Stimulated activated CD4-positive, alpha-beta T cell treated with anti-CD3 and anti-CD28 coated beads, Interleukin-15, amount 100 ng/mL, for 24 hours (primary cell): Measurements from ENCODE around the gene IQSEC2.

Experiments
- DNase-seq: peaks from one replicate; pipeline ENCODE4 v3.0.0-alpha.2; 2020

The IQSEC2 gene

DNA sequence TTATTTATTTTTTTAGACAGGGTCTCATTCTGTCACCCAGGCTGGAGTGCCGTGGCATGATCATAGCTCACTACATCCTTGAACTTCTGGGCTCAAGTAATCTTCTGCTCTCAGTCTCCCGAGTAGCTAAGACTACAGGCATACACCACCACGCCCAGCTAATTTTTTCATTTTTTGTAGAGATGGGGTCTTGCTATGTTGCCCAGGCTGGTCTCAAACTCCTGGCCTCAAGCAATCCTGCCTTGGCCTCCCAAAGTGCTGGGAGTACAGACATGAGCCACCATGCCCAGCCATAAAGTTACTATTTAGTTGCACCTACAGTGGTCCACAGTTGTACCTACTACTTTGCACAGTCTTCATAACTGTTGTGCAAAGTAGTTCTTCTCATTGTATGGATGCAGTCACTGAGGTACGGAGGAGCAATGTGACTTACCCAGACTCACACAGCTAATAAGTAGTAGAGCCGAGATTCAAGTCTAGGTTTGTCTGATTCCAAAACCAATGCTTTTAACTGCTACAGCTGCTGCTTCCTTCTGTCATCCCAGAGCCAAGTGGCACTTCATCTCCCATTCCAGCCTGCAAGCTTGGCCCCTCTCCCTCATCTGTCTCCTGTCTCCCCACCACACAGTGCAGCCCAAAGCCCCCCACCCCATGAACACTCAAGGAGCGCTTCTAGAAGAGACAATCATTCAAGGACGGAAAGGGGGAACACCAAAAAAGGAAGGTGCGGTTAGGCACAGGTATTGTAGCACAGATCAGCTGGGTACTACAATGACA lies 24.0 kb upstream of the IQSEC2 start:
- DNase-seq = no peak

DNA sequence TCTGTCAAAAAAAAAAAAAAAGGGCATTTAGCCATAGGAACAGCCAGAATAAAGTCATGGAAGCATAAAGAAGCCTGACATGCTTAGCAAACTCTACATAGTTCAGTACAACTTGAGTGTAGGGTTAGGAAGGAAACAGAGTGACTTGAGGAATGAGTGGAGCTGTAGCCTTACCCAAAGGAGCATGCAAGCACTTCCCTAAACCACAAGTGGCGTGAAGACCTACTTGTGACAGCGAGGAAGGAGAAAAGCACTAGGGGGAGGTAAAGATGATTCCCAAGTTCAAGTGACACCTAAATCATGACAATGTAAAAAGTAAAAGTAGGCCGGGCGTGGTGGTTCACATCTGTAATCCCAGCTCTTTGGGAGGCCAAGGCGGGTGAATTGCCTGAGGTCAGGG lies 21.8 kb upstream of the IQSEC2 start:
- no peak for DNase-seq

DNA sequence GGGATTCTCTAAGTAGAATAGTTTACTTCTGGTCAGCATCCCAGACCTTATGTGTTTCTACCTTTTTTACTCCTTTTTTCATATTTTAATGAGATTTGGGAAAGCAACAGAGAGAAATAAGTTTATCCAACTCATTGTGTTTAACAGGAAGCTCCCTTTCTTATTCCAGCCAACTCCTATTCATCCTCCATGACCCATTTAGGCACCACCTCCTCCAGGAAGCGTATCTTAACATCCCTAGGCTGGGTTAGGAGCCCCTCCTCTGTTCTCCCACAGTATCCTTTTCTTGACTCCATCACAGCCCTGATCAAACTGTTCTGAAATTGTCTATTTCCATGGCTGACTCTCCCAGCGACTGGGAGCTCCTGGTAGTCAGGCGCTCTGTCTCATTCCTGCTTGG lies 18.8 kb upstream of the IQSEC2 start:
- no peak for DNase-seq

DNA sequence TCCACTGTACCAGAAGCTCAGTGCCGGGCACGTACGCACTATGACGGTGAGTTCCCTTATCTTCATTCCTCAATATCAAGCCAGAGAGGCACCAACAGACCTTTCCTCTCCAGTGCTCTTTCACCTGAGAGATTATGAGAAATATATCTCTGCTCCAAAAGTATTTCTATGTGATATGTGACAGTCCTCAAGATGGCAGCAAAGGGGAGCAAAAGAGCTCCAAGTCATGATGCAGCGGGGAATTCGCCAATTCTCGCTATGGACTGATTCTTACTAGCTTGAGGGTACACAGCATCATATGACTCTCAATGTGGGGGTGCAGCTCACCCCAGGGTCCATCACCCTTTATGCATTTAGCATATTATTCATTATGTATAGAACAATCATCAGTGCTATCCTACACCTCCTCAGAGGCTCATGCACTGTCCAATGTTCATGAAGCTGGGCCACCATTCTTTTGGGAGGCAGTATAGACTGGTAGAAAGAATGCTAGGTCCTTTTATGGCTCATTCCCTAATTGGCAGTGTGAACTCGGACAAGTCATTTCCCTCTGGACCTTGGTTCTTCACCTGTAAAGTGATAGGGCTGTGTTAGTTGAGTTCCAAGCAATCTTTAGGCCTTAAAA lies 12.8 kb upstream of the IQSEC2 start:
- no peak for DNase-seq

DNA sequence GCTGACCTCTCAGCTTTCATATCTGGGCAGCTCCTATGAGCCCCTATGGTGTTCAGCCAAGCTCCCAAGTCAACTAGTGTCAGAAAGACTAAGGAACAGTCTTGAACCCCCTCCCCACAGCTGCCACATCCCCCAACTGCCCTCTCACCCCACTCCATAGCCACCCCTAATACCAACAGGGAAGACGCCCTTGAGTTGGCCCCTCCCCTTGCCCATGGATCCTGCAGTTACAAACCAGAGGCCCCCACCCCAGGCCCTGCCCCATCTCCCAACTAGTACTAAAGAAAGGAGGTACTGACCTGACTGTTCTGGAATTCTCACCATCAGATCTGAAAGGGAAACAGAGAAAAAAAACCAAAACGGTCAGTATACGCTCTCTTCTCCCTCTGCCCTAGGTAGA lies 10.2 kb upstream of the IQSEC2 start:
- DNase-seq = no peak

DNA sequence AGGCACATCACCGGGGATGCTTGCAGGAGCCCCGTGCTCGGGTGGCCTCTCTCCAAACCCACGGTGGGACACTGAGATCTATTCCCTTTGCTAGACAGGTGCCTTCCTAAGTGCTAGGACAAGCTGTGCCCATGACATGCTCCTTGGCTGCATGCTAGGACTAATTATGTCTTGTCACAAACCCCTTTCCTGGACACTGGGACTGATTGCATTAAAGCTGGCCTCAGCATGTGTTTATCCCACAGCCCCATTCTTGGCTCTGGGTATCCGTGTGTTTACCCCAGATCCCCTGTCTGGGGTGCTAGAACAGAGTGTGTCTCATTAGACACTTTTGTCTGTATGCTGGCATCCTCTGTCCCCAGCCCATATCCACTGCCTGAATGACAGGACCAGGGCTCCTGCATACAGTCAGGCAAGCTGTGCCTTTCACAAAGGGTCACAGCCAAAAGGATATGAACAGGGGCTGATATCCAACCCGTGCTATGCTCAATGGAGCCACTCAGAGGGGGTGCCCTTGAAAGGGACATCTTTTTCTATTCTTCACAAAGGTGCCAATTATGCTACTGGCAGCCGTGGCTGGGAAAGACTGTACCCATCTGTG lies 9.2 kb upstream of the IQSEC2 start:
- no peak for DNase-seq

DNA sequence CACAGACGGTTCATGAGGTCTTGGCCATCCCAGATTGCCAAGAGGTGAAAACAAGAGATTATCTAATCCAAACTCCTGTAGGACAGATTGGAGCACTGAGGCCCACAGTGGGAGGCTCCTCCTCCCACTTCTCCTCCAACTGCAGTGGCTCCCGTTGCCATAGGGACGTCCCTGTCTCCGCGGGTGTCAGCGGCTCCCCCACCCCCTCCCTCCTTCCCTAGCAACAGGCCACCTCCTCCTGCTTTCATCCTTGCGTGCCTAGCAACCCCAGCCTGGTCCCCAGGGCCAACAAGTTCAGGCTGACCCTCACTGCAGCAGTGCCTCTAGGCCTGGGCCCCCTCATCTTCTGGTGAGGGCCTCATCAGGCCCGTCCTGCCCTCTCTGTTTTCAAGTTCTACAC lies 6.8 kb upstream of the IQSEC2 start:
- DNase-seq = peak; percentile 26

DNA sequence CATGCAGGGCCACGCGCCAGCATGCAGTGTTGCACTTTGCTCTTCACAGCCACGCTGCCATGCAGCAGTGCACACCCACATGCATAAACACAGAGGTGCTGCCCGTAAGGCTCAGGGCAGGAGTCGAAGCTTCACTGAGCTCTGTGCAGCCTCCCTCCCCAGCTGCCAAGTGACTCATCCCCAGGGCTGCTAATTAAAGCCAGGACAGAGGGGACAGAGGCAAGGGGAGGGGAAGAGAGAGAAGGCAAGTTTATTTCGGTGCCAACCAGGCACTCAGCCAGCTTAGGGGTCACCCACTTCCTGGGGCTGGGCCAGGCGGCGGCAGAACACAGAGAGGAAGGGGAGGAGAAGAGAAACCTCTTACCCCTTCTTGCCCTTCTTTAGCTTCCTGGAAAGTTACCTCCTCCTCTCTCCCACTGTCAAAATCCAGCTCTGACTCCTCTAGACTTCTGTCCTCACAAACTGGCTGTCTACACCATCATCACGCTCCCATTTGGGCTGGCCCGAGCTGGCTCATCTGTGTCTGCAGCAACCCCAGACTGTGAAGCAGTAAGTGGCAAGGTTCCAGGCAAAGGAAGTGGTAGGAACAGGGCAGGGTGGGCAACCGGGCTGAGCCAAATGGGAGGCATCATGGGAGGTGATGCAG lies 6.2 kb upstream of the IQSEC2 start:
- DNase-seq = peak; percentile 25

DNA sequence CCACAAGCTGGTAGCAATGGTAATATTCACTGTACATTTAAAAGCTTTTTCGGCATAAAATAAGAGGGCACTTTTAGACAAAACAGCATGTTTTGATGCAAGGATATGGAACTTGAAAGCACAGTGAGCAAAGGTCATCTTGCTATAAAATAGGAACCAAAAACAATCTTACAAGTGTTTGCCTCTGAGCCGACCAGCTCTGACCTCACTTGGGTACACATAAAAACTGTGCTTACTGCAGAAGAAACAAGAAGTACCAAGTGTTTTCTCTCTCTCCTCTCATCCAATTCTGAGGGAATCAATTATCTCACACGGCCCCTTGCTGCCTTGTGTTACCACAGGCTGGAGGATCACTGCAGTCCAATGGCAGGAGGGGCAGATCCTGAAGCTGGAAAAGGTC lies 4.8 kb upstream of the IQSEC2 start:
- no peak for DNase-seq

DNA sequence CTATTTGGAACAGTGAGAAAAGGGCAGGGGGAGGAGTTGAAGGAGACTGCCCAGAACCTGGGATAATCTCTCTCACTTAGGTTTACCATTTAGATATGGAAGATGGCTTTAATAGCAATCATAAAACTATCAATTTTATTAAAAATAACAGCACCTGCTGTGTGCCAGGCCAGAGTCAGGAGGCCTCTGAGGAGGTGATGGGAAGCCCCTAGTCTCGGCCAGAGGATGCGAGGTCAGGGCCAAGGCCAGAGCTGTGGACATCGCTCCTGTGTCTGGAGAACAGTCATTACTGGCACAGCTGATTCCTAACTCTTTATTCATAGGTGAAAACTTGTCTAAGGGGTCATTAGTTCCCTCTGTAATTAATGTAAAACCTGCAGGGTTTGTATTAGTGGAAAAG lies 4.2 kb upstream of the IQSEC2 start:
- DNase-seq = no peak

DNA sequence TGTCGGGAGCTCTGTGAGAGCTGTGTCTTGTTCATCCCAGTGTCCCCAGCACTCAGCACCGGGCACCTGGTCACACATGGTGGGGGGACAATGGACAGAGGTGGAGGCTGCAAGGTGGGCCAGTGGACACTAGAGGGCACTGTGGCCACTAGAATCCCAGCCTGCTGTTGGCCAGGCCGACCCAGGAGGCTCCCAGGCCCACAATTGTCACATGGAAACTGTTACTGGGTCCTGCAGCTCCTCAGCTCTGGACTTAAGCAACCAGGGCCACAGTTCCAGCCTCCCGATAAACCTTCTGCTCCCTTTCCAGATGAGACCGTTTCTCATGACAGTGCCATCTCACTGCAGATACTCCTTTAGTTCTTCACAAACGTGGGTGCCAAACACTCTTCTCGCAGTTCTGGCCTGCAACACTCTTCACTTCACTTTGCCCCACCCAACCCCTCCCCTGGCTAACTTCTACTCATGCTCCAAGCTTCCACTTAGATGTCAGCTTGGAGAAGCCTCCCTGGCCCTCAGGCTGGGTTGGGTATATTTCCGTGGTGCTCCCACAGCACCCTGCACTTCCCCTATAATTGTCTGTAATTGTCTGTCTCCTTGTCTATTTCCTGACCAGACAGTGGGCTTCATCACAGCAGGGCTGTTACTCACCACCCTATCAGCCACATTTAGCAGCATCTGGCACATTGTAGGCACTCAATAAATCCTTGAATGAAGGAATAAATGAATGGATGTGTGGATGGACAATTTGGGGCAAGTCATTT lies 3.5 kb upstream of the IQSEC2 start:
- DNase-seq = peak; percentile 61

DNA sequence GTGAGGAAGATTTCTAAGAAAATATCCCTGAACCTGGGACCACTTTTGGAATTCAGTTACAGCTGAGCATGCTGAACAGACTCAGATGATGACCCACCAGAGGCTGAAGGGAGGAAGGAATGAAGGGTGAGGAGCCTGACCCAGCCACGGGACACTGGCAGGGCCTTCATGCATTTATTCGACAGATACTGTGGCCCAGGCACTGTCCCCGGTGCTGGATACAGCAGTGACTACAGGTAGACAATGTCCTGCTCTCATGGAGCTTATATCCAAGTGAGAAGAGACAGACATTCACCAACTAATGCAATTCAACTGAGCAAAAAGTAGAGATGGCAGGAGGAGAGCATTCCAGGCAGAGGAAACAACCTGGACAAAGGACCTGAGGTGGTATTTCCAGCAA lies 2.2 kb upstream of the IQSEC2 start:
- no peak for DNase-seq

DNA sequence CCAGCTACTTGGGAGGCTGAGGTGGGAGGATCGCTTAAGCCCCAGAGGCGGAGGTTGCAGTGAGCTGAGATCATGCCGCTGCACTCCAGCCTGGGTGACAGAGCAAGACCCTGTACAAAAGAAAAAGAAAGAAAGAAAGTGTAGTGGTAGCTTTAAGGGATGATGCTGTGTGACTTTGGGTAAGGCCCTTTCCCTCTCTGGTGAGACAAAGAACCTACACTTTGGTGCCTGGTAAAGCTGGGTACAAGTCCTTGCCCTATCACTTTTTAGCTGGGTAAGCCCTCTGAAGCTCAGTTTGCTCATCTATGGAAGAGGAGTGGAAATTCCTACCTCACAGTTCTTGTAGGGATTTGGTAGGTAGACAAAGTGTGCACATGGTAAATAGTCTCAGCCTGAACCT lies 1.7 kb upstream of the IQSEC2 start:
- DNase-seq = no peak

DNA sequence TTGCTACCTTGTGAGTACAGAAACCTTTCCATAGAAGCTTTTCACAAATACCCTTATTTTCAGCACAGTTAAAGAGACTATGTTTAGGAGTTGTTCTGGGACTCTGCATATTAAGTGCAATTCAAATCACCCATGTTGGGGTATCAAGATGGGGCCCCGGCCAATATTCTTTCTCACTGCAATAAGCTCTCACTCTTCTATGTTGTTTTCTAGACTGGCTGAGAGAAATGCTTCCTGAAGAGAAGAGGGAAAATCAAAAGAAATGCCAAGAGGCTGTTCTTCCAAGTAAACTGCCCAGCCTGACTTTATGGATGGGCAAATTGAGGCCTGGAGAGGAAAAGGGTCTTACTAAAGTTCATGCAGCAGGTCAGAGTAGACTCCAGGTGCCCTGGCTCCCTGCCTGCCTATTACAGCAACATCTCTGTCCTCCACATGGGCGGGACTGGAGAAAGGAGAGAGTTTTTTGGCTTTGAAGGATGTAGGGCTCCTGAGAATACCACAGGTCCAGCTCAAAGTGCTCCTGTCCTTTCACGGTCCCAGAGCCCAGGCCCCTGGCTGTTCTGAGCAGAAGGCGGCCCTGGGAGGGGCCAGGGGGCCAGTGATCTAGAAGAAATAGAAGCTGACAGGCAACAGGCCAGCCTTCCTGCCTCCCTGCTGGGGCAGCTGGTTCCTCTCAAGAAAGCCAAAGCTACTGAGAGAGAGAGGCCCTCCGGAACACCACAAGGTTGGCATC lies 745 bp upstream of the IQSEC2 start:
- DNase-seq = no peak

DNA sequence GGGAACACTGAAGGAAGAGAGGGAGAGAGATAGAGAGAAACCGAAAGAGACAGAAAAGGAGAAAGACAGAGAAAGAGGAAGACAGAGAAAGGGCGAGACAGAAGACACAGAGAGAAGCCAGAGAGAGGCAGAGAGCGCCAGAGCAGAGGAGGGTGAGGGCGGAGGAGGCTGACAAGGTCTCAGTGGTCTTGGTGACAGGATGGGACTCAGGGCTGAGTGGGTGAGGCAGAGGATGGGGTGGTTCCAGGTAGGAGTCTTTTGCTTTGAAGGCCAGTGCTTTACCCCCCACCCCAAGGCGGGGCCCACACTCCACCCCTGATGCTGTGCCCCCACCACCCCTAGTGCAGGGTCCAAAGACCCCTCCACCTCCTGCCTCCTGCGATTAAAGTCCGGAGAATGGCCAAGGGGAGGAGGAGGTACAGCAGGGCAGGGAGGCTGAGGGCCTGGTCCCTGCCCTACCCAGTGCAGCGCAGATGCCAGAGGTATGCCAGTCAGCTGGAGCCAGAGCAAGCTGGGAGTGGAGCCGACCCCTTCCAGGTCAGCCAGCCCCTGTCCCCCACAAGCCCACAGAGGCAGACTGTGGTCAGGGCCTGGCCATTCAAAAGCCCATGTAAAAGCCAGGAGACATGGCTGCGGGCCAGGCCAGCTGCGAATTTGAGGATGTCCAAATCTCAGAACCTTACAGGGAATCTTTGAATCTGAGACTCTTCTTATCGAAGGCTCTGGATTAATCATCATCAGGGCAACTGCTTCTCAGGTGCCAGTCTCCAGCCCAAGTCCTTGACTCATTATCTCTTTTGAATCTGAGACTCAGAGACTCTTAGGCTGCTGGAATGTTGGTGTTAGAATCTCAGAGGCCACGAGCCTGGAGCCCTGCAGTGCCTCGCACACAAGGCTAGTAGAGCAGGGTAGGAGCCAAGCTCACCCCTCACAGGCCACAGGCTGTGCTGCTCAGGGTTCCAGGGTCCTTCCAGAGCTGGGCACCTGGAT lies 758 bp downstream of the IQSEC2 start:
- no peak for DNase-seq

DNA sequence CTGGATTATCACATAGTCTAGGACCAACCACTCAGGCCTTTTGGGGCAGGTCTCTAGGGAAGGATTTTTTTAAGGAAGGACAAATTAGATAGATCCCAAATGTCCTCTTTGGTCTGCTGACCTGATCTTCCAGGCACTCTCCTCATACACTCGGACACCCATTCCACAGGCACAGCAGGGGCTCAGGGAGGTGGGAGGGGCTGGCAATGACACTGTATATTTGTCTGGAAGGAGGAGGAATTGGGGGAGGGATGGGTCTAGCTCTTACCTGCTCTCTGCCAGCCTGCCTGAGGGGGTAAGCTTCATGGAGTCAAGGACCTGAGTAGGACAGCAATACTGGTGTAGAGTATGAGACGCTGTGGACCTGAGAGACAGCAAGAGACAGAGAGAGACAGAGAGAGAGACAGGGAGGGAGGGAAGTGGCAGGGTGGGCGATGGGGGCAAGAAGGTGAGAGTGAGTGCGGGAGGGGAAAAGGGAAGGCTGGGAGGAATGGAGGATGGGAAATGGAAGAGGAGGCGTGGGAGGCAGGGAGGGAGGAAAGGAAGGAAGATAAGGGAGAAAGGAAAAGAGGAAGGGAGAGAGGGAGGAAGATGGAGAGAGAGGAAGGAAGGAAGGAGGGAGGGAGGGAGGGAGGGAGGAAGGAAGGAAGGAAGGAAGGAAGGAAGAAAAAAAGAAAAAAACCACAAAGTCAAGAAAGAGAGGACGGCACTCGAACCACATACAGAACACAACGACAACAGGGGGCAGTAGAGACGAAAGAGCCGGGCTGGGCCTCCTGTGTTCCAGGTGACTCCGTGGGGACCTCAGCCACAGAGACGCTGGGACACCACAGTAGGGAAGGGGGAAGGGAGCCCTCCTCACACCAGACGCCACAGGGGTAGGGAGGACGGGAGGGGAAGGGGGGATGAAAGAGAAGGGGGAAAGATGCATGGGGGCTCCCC lies 1.8 kb downstream of the IQSEC2 start:
- DNase-seq = peak; percentile 35

DNA sequence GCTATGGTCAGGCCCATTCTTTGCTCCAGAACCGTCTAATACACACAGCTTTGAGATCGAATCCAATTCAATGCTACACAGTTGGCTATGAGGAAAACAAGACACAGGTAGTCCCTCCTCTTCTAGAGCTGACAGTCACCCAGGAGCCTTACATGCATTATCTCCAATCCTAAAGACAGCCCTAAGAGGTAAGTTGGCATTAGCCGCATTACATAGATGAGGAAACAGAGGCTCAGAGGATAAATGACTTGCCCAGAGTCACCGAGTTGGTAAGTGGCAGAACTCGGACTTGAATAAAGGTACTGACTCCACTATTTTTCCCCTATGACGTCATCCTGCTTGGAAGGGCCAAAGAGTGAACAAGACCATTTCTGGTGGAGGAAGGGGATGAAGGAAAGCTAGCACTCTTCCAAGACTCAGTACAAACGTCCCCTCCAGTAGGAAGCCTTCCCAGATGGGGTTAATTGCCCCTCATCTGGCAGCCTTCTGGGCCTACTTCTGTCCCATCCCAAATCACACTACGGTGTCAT lies 8.5 kb downstream of the IQSEC2 start:
- DNase-seq = no peak

DNA sequence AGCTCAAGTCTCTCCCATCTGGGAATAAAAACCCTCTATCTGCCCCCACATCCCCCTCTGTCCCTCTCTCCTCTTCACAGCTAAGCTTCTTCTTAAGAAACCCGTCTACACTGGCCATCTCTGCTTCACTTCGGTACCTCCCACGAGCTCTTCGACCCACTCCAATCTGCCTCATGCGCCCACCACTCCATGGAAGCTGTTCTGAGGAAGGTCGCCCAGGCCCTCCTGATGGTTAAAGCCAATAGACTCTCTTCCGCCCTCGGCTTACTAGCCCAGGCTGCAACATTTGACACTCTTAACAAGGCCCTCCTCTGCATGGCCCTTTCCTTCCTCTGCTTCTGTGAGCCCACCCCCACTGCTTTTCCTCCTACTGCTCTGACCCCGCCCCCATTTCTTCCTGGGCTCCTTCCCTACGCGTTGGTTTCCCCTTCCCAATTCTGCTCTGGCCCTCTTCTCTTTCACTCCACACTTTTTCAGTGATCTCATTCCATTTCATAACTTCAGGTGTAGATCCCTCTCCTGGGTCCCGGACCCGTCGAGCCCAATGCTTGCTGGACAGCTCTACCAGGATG lies 11.8 kb downstream of the IQSEC2 start:
- no peak for DNase-seq

DNA sequence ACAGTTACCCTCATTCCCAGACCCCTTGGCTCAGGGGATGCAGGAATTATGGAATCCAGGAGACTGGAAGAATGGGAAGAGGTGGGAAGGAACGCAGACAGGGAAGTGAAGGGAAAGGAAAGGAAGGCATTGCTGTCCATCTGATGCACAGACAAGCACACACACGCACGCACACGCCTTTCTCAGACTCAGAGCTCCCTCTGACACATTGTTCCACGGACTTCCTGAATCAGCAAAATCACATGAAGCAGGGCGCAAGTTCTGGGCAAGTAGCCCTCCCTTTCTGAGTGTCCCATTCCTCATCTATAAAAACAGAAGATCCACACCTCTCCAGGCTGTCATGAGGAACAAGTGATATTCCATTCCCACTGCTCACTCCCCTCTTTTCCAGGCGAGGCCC lies 13.2 kb downstream of the IQSEC2 start:
- no peak for DNase-seq
